GM18861 (cell line): ENCODE measurements around the gene DYRK1A.
A peak's percentile ranks its signal among the peaks of the same experiment; 100 is the strongest.
"Not testable (repeated sequence)": the region's sequence is repeated elsewhere in the genome, so short reads cannot be mapped to it uniquely, and the experiment has no call there.

ENCODE experiments used
- ATAC-seq: cut with Tn5 transposase; IDR thresholded peaks from one replicate; pipeline ENCODE4 v1.9.1; 2021; ENCODE audit not compliant: unreplicated experiment

The DYRK1A gene

DNA sequence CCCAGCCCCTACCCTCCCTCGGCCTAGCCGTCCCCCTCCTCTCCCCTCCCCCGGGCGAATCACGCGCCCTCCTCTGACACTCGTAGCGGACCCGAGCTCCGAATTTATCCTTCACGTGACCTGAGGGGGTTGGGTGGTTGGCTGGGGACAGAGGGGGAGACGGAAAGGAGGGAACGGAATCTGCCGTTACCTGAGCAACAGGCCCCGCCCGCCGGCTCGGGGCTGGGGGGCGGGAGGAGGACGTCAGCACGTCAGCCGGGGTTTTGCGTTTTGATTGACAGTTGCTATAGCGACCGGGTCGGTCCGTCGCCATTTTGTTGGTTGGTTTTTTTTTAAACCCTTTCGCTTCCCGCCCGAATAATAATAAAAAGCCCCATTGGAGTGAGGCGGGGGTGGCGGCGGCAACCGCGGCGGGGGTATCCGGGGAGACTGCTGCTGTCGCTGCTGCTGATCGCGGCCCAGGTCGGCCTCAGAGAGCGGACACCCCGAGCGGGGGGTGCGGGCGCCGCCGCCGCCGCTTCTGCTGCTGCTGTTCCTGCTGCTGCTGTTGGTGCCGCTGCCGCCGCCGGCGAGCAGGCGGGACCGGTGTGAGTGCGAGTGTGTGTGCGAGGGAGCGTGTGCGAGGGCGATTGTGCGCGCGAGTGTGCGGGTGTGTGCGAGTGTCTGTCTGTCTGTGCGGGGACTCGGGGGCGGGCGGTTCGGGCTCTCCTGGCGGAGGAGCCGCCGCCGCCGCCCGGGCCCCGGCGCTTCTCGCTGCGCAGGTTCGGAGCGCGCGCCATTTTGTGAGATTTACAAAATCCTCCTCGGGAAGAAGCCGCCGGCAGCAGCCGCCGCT, at the start of gene DYRK1A:
Gene DYRK1A, plus strand, starts transcription at position 292 of the 835 bp plus-strand sequence. CDS start 53,602 bp downstream, outside the sequence.
- peak; percentile 45 for ATAC-seq

DNA sequence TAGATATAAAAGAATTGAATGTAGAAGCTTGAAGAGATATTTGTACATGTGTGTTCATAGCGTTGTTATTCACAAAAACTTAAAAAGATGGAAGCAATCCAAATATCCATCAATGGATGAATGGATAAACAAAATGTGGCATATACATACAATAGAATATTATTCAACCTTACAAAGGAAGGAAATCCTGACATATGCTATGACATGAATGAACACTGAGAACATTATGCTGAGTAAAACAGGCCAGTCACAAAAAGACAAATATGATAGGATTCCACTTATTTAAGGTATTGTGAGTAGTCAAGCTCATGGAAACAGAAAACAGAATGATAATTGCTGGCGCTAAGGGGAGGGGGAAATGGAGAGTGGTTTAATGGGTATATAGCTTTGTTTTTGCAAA, 47.0 kb upstream of the DYRK1A start:
- no peak for ATAC-seq

DNA sequence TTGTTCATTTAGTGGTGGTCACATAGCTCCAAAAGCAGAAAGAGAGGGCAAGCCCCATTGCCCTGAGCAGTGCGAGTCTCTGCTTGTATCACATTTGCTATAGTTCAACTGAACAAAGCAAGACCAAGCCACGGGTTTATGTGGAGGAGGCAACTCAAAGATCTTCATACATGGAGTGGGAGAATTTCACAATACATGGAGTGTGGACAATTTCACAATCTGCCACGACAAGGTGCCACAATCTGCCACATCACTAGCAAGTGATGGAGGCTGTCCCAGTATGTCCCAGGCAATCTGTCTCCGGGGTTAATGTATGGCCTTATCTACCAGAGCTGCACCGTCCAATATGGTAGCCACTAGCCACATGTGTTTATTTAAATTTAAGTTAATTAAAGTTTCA, 44.5 kb upstream of the DYRK1A start:
- no peak for ATAC-seq

DNA sequence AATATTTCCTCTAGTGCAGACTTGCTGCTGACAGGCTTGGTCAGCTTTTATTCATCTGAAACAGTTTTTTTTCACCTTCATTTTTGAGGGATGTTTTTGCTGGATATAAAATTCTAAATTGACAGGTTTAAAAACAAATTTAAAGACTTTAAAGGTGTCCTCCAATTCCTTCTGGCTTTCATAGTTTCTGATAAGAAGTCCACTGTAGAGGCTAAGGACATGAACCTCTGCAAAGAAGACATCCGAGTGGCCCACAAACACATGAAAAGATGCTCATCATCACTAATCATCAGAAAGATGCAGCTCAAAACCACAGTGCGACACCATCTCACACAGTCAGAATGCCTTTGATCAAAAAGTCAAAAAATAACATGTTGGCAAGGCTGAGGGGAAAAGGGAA, 42.0 kb upstream of the DYRK1A start:
- no peak for ATAC-seq

DNA sequence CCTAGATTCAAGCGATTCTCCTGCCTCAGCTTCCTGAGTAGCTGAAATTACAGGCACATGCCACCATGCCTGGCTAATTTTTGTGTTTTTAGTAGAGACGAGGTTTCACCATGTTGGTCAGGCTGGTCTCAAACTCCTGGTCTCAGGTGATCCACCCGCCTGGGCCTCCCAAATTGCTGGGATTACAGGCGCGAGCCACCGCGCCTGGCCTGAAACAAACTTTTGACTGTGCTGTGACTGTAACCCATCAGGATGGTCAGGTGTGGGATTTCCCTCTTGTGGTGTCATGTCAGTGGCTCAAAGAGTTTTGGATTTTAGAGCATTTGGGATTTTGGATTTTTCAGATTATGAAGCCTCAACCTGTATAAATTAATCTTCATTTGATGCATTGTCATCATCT, 38.4 kb upstream of the DYRK1A start:
- ATAC-seq, result not testable (repeated sequence)

DNA sequence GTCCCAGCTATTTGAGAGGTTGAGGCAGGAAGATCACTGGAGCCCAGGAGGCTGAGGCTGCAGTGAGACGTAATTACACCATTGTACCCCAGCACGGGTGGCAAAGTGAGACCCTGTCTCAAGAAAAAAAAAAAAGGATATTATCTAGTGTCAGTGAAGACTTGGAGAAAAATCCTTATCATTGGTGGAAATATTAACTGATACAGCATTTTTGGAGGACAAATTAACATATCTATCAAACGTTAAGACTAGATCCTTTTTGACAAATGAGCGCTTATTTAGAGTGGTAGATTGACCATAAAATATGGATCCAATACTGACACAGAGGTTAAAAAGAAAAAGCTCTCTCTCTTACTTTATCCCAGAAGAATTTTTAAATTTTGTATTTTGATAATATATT, 35.2 kb upstream of the DYRK1A start:
- no peak for ATAC-seq

DNA sequence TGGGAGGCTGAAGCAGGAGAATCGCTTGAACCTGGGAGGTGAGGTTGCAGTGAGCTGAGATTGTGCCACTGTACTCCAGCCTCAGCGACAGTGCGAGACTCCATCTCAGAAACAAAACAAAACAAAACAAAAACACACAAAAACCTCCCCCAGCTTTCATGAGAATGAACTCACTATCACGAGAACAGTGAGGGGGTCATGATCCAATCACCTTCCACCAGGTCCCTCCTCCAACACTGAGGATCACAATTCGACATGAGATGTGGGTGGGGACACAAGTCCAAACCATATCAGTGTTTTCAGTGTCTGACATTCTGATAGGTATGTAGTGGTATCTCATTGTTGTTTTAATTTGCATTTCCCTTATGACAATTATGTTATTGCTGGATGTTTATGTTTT, 31.5 kb upstream of the DYRK1A start:
- ATAC-seq, result no peak

DNA sequence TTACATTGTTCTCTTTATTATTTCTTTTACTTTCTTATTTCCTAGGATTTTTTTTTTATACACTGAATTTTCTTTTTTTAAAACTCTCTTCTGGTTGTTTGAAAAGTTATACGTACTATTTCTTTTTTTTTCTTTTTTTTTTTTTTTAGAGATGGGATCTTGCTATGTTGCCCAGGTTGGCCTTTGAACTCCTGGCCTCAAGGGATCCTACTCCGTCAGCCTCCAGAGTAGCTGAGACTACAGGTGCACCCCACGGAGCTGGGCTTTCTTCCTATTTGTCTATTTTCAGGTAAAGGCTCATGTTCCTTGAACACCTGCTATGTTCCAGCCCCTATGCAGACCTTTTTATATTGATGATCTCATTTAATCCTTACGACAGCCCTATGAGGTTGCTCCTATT, 29.4 kb upstream of the DYRK1A start:
- ATAC-seq, result no peak

DNA sequence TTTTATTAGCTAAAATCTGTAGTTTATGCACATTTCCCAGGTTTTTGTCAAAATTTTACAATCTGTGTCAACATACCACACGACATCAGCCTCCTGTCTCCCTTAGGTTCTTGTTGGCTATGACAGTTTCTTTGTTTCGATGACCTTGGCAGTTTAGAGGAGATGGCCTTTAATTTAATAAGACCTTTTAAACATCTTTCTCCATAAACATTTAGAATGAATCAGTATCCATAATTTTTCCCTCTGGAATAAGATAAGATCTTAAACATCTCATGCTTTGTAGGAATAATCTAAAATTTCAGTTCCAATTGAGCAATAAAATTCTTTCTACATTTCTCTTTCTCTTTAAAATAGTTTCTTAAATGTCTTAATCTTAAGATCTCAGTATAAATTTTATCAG, 28.7 kb upstream of the DYRK1A start:
- no peak for ATAC-seq

DNA sequence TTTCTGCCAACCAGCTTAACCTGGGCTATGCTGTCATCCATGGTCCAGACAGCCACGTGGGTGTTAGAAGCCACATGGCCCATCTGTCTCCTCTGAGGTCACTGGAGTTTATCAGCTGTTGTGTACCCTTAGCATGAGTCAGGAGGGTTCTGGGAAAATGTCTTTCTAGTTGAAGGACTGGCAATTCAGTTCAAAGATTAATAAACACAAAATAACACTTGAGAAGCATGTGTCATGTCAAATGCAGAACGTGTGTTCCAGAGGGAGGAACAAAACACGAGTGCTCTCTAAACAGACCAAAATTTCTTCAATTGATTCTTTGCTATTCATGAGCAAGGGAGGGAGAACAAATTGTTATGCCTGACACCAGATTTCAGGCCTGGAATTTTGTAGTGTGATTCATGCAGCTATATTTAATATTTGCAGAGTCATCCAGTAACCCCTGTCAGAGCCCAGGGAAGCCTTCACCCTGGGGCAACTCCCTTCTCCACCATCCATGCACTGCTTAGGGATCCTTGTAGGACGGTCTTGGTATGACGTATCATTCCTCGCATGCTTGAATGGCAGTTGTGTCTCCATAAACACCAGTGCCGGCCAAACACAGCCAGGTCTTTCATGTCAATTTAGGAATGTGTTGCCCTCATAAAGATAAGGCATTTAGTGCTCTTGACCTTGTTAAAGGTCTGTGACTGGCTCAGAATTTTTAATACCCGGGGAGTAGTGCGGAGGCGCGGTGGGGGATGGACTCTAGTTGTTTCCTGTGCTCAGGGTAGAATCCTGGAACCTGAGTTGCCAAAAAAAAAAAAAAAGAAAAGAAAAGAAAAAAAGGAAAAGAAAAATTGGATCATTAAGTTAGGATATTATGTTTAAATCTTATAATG, 27.7 kb upstream of the DYRK1A start:
- no peak for ATAC-seq

DNA sequence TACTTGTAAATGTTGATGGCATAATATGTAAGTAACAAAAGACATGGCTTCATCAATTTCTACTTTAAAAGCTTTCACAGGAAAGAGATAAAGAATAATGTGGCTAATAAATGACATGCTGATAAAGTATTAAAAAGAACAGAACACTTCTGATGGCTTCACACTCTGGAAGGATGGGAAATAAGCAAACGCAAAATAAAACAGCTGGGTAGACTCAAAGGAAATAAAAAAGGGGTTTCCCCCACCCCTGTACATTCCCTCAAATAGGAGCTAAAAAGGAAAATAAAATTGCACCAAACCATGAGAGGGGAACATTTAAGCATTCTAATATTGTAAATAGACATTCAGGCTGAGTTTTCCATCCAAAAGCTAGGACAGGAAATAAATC, 27.0 kb upstream of the DYRK1A start:
- ATAC-seq, result no peak

DNA sequence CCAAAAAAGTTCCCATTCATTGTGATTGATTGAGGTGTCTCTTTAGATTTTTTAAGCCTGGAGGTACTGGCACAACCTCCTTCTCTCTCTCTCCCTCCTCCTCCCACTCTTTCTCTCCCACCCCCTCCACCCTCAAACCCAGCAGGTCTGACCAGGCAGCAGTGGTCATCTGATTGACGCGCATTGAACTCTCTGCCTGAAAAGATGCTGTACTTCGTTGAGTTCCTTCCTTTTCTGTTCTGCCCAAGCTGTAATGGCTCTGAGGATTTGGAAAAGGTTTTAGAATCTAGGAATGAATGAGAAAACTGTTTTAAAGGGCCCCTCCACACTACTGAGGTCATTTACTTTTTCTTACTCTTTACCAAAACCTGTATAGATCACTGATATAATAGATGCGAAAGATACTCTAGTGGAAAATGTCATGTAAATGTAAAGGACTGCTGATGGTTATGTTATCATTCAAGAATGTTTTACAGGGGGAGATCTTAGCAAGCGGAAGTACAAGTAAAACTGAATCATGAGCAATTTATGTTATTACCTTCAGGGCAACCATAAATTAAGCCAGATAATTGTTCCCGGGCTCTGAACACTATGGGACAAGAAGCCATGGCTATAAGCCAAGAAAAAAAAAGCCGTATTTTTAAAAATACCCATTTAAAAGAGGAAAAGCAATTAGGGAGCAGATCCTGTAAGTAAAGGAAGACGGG, 25.2 kb upstream of the DYRK1A start:
- ATAC-seq, result no peak

DNA sequence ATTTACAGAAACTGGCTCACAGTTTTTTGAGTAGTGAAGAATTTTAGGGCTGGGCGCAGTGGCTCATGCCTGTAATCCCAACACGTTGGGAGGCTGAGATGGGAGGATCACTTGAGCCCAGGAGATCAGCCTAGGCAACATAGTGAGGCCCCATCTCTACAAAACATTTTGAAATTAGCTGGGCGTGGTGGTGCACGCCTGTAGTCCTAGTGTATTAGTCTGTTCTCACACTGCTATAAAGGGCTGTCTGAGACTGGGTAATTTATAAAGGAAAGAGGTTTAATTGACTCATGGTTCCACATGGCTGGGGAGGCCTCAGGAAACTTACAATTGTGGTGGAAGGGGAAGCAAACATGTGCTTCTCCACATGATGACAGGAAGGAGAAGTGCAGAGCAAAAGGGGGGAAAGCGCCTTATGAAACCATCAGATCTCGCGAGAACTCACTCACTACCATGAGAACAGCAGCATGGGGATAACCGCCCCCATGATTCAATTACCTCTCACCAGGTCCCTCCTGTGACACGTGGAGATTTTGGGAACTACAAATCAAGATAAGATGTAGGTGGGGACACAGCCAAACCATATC, 24.4 kb upstream of the DYRK1A start:
- no peak for ATAC-seq

DNA sequence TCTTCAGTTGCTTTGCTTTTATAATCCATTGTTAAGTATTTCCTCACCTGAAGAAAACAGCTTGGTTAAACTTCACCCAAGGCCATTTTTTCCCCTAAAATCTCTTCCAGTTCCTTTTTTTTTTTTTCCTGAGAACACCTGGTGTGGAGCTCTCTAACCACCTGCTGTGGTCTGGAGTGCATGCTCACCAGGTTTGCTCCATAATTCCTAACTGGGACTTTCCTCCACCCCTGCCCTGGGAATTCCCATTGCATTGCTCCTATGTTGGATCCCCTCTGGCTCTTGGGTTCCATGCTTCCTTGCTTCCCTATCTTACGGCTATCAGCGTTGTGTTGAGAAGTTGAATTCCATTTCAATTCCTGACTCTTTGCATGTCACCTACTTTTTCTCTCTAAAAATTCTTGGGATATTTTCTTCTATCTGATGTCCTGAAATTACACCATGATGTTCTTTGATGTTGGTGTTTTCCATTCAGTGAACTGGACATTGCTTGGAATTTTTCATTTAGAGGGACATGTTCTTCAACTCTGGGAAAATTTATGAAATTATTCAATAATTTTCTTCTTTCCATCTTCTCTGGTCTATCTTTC, 19.6 kb upstream of the DYRK1A start:
- no peak for ATAC-seq

DNA sequence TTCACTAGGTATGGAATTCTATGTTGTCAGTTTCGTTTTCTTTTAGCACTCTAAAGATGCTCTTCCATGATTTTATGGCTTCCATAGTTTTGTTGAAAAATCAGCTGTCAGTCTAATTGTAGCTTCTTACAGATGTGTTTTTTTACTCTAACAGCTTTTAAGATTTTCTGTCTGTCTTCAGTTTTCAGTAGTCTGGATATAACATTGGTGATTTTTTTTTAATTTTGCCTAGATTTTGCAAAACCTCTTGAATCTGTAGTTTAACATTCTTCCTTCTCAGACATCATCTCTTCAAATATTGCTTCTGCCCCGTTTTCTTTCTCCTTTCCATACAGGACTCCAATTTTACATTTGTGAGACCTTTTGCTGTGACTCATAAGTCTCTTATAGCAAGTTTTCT, 17.9 kb upstream of the DYRK1A start:
- ATAC-seq, result no peak

DNA sequence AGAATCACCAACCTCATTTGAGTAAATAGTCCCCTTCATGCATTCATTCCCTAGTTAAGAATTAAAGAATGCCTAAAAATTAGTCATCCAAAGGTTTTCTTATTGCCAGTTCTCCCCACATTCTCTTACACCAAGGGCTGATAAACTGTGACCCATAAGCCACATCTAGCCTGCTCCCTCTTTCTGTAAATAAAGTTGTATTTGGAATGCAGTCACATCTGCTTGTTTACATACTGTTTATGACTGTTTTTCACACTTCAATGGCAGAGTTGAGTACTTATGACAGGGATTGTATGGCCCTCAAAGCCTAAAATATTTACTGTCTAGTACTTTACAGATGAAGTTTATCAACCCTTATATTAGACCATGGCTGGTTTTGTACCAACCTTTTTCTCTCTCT, 16.1 kb upstream of the DYRK1A start:
- no peak for ATAC-seq

DNA sequence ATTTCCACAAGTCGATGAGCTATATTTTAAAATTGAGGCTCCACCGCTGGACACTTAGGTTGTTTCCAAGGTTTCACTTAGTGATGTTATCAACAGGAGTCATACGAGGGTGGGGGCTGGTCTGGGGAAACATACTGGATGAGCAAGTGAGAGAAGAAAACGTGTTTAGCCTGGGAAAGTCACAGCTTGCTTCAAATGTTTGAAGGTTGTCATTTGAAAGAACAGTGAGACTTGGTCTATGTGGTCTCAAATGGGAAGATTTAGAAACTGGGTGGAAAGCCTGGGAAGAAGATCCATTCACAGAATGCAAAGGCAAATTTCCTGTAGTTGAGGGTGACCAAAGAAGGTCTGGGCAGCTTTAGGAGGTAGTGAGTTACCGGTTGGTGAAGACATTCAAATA, 9.9 kb upstream of the DYRK1A start:
- ATAC-seq, result no peak

DNA sequence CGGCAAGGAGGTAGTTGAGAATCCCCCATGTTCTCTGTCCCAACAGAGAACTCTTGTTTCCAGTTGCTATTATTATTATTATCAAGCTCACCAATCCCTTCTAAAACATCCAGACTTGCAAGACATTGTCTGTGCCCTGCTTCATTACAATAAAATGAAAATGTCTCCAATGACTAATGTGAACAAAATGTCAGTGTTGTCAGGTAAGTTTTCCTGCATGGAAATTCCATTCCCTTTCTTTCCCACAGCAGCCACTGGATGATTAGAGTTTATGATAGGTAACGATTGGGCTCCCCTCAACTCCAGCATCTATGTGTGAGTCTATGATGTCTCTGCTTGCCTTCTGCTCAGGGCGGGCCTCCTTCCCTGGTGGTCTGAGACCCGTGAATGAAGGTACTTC, 8.9 kb upstream of the DYRK1A start:
- no peak for ATAC-seq

DNA sequence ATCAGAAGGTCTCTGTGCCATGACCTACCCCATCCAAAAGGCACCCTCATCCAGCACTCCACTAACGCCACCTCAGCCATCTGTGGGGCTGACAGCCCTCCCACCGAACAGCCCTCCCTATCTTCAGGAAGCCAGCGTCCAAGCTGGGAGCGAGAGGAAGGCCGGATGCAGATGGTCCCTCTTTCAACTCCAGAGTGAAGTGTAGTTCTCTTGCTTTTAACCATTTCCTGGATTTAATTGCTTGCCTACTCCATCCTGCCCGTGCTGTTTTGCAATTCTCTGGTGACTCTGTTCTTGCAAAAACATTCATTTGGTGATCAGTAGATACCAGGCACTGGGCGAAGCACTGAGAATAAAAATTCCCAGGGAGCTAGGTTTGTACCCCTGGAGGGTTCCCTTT, 8.2 kb upstream of the DYRK1A start:
- no peak for ATAC-seq

DNA sequence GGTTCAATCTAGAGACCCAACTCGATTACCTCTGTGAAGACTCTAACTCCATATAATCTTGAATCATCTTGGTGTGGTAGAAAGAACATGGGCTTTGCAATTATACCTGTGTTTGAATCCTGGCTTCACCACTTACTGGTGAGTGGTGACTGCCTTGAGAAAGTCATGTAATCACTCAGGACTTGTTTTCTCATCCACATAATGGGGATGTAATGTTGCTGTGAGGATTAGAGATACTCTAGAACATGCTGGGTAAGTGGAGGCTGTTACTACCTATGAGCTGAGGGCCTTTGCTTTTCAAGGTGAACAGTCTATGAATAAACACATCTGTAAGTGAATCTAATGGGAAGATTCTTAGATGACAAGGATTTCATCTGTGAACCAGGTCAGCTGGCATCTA, 2.6 kb upstream of the DYRK1A start:
- ATAC-seq, result no peak

DNA sequence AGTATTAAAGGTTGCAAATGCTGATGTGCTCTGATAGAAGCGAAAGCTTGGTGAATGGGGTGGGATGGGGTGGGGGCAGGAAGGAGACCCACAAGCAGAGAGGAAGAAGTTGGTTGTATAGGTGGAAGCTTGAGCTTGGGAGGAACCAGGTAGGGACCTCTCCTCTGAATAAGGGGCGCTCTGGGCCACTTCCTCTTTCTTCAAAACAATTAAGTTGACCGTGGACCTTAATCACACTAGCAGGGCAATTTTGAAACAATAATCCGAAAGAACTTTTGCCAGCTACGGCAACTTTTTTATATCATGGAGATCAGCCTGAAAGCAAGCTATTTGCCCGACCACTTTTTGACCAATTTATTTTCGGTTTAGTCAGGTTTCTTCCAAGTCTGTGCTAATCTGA, 1.9 kb upstream of the DYRK1A start:
- no peak for ATAC-seq
